Activated naive CD4-positive, alpha-beta T cell treated with anti-CD3 and anti-CD28 coated beads, Interleukin-2, amount 50 U/mL, for 16 hours (primary cell): Measurements from ENCODE around the gene ABO.
A peak's percentile ranks its signal among the peaks of the same experiment; 100 is the strongest.
"Not testable (repeated sequence)": the region's sequence is repeated elsewhere in the genome, so short reads cannot be mapped to it uniquely, and the experiment has no call there.

ENCODE experiments used
- DNase-seq: peaks from one replicate; pipeline ENCODE4 v3.0.0-alpha.2; 2020

ABO gene

GRCh38 chr9:133238851-133239532 is 36.0 kb downstream of the ABO start:
- DNase-seq, result peak; percentile 73

DNA sequence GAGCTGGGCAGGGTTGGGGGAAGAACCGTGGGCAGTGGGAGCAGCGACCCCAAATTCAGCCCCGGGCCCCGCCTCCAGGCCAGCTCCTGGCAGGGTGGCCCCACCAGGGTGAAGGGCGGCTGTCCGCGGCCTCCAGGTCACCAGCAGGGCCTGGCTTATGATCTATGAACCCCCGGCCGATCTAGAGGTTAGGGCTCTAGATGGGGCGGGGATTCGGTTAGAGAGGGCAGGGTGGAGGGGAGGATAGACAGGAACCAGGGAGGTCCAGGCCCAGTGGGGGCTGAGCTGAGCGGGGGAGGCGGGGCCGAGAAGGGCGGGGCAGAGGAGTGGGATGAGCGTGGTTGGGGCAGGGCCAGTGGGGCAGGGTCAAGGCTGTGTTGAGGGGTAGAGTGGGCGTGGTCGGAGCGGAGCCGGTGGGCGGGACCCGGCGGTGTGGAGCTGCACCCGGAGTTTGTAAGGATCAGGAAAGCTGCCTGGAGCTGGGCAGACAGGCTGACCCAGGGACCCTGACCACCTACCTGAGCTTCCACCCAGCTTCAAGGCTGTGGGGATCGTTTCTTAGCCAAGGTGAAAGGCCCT is 36.6 kb downstream of the ABO start:
- peak; percentile 48 for DNase-seq

GRCh38 chr9:133237035-133237731 is 37.8 kb downstream of the ABO start:
- DNase-seq, result no peak

DNA sequence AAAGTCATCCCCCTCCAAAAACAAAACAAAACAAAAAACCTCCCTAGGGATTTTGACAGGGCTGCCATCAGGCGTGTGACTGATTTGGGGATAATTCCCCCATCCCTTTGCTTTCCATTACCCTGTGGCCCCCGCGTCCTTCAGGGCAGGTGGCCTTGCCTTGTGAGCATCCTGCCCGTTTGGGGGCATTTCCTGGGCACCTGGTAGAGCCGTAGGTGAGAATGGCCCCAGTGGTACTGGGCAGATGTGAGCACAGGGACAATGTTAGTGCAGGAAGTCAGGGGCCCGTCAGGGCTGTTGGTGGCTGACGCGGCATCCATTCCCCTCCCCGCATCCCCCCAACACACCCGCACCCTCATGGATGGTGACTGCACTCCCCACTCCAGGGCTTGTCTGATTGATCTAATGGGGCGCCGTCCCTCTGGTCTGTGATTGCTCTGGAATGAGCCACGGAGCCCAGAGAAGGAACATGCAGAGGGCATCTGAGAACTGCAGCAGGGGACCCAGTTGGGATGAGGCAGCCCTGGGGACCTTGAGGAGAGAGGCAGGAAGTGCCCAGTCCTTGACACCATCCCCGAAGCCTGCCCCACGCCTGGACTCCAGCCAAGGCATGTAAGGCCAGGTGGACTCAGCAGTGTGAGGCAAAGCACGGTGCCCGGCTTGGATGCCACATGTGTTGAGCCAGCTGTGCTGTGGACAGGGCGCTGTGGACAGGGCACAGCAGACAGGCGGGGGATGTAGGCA is 38.5 kb downstream of the ABO start:
- DNase-seq, result not testable (repeated sequence)

DNA sequence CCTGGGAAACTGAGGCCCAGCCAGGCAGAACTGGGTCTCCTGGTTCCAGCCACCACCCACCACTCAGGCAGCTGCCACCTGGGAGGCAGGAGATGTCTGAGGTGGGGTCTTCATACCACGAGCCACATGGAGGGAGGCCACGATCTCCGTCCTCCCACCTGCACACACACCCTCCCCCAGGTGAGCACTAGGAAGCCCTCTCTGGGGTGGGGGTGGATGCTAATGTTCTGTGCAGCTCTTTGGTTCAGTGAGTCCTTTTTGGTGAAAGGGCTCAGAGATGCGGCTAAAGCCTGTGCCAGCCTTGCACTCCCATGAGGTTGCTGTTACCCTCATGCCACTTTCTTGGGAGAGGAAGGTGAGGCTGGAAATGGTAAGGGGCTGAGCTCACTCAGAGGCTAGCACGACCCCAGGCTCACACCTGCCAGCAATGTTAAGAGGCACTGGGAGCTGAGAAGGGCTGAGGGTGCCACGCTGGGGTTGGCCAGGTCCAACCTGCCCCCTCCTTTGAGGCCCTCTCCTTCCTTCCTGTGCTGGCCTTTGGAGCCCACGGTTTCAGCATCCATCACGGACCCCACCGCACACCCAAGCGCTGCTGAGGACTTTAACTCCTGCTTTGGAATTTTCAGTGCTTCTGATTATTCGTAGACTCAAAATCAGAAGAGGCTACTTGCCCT is 39.3 kb downstream of the ABO start:
- no peak for DNase-seq

GRCh38 chr9:133234577-133235322 is 40.3 kb downstream of the ABO start:
- no peak for DNase-seq

- DNase-seq, result no peak
Measured at GRCh38 chr9:133233681-133234432, 41.1 kb downstream of the ABO start.

- not testable (repeated sequence) for DNase-seq
Measured at GRCh38 chr9:133231934-133232568, 43.0 kb downstream of the ABO start.

- DNase-seq, result not testable (repeated sequence)
Measured at GRCh38 chr9:133230514-133230913, 44.5 kb downstream of the ABO start.

- no peak for DNase-seq
Measured at GRCh38 chr9:133230093-133230492, 44.9 kb downstream of the ABO start.

DNA sequence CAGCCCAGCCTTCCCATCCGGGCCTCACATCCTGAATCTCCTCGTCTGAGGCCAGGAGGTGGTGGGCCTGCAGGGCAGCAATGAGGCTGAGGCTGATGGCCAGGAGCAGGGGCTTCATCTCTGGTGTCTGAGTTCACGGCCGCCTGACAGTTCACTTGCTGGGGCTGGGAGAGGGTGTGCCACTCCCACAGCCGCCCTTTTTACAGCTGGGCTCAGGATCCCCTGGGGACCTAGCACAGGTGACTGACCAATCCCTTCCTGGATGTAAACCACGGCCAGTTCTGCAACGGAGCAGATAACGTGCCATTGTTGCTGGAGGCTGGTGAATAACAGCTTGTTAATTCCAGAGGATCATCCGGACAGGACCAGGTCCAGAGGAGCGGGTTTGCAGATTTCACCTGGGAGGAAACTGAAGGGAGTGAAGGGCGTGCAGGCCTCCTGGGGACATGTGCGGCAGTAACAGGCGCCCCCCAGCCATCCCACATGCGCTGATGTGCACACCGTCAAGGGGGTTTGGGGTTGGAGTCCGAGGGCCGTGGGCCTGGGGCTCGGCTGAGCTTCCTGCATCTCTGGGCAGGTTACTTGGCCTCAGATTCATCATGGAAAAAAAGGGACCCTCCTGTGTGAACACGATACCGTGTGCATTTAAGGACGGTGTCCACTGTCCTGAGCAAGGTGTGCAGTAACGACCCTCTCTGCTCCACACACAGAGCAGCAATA is 46.4 kb downstream of the ABO start:
- DNase-seq, result not testable (repeated sequence)

DNA sequence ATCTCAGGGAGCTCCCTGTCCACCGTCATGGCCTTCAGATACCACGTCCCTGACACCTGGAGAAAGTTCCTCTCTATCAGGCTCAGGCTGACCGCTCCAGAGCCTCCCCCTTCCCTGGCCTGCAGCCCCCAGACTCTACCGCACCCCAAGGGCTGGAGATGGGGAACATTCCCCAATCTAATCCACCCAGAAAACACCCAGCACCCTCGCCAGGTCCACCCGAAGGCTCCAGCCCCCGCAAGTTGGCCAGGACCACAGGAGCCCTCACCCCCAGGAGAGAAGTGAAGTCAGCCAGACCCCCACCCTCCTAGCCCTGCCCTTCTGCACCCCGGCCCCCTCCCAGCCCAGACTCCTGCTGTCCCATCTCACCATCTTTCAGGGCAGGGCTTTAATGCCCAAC is 47.0 kb downstream of the ABO start:
- not testable (repeated sequence) for DNase-seq

- no peak for DNase-seq
Measured at GRCh38 chr9:133227242-133227860, 47.6 kb downstream of the ABO start.

DNA sequence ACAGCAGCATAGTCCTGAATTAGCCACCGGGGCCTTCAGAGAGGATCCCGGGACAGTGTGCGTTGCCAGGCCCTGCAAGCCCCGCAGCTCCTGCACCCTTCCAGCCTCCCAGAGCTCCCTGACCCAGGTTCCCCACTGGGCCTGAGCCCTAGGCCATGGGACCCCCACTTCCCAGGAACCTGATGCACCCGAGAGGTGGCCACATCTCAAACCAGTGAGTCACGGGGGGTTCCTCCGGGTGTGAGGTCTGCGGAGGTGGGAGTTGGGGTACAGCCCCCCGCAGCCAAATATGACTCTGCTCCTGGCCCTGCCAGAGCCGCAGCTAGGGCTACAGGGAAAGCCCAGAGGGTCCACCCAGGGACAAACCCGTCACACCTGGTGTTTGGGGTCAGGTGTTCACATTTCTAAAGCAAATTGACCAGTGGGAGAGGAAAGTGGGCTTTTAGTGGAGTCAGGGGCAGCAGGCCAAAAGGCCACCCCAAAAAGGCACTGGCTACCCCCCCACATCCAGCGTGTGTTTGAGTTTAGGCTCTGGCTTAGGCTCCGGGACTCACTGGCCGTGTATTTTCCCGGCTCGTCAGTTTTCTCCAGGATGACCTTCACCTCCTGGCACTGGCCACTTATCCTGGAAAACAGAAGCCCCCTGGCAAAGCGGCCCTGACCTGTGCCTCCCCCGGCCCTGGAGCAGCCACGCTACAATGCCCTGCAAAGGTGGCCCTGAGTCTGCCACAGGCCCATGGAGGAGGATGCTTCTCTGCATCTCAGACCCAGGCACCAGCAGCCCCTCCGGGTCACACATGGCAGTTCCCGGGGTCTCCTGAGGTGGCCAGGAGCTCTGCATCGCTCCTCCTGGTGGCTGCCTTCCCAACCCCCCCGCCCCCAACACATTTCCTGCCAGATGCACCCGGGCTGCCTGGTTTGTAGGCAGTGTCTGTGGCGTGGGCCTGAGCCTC is 48.5 kb downstream of the ABO start:
- DNase-seq, result no peak

GRCh38 chr9:133225171-133226011 is 49.6 kb downstream of the ABO start:
- no peak for DNase-seq

- DNase-seq, result no peak
Measured at GRCh38 chr9:133224762-133225161, 50.2 kb downstream of the ABO start.

DNA sequence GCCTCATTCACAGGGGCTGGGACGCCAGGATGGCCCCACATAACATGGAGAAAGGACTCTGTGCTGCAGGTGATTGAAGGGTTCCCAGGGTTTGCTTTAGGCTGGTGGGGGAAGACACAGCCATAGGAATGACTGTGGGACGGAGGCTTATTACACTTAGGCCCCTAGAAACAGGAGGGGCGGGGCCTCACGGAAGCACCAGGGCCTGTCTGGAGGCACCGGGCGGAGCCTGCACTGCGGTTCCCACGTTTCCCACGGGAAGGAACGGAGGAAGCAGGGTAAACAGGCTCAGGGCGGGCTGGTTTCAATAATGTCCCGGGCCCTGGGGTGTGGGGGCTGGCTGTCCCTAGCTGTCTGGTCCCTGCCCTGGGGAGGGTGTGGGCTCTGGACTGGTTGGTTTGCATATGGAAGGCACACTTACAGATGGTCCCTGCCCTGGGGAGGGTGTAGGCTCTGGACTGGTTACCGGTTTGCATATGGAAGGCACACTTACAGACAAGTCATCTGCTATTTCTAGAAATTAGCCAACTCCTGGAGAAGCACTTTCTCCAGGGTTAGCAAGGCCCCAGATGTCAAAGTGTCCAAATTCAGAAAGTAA is 51.7 kb downstream of the ABO start:
- DNase-seq, result not testable (repeated sequence)
